ENCODE results near the gene SUPT7L. TPM values are rescaled to one million over a fixed set of nuclear protein-coding genes. Genes with fewer than 3 reads are reported as not detected.

Gene SUPT7L
- polyA plus RNA-seq, 3 donors from 2014 or later = 16.1 to 26.5 (median 17.6) TPM

- Mint-ChIP-seq H3K27ac (no peak overlapping the region), H3K27me3 (ENCODE audit: low read depth in 3 of 3) (no peaks in the 10 kb centered on the region), H3K9me3 (no peaks in the 10 kb centered on the region), H3K4me3 (no peak overlapping the region), H3K4me1 (no peaks in the 10 kb centered on the region), H3K36me3 (peaks cover 29 to 52% (median 34%) of the 10 kb centered on the region in 3 donors)
- DNase-seq = no peak
Observed at GRCh38 chr2:27622921-27623384, 40.5 kb downstream of the SUPT7L start.

GRCh38 chr2:27621524-27621923 is 41.9 kb downstream of the SUPT7L start:
- no peak overlapping the region for H3K4me3 Mint-ChIP-seq
- no peaks in the 10 kb centered on the region for H3K27me3 Mint-ChIP-seq (ENCODE audit: low read depth in 3 of 3)
- DNase-seq = no peak
- no peaks in the 10 kb centered on the region for H3K4me1 Mint-ChIP-seq
- H3K27ac Mint-ChIP-seq = peak overlapping the region in 1 of 6 donors; percentile 47
- no peaks in the 10 kb centered on the region for H3K9me3 Mint-ChIP-seq
- H3K36me3 Mint-ChIP-seq = peaks cover 38 to 62% (median 42%) of the 10 kb centered on the region in 3 donors

- Mint-ChIP-seq H3K9me3 (no peaks in the 10 kb centered on the region), H3K4me1 (no peaks in the 10 kb centered on the region), H3K27me3 (ENCODE audit: low read depth in 3 of 3) (no peaks in the 10 kb centered on the region), H3K4me3 (no peak overlapping the region), H3K27ac (no peak overlapping the region), H3K36me3 (peaks cover 28 to 46% (median 32%) of the 10 kb centered on the region in 3 donors)
- DNase-seq = no peak
Observed at GRCh38 chr2:27615316-27615715, 48.1 kb downstream of the SUPT7L start.

- Mint-ChIP-seq H3K27me3 (ENCODE audit: low read depth in 3 of 3) (no peaks in the 10 kb centered on the region), H3K9me3 (no peaks in the 10 kb centered on the region), H3K36me3 (peaks cover 25 to 41% (median 28%) of the 10 kb centered on the region in 3 donors), H3K4me3 (no peak overlapping the region), H3K27ac (no peak overlapping the region), H3K4me1 (no peaks in the 10 kb centered on the region)
- no peak for DNase-seq
Observed at GRCh38 chr2:27613985-27614384, 49.4 kb downstream of the SUPT7L start.

GRCh38 chr2:27606611-27607010 is 56.8 kb downstream of the SUPT7L start:
- H3K27me3 Mint-ChIP-seq (ENCODE audit: low read depth in 3 of 3) = no peaks in the 10 kb centered on the region
- peaks cover 29 to 52% (median 34%) of the 10 kb centered on the region in 3 donors for H3K36me3 Mint-ChIP-seq
- H3K27ac Mint-ChIP-seq = no peak overlapping the region
- no peaks in the 10 kb centered on the region for H3K4me1 Mint-ChIP-seq
- H3K9me3 Mint-ChIP-seq = no peaks in the 10 kb centered on the region
- no peak overlapping the region for H3K4me3 Mint-ChIP-seq
- DNase-seq = no peak

Other genes with a start within 250 kb of the SUPT7L start
- 100 to 1,000 TPM in 2 of 3 donors, 10 to 100 TPM in 1; 85.7 to 154 (median 147) TPM for gene NRBP1, start 235.0 kb downstream of the SUPT7L start, polyA plus RNA-seq
- gene KRTCAP3, start 221.2 kb downstream of the SUPT7L start, polyA plus RNA-seq = under 1 TPM in 1 of 3 donors, not detected in 2; 0.63 TPM
- 1 to 10 TPM in 2 of 3 donors, under 1 TPM in 1; 0.76 to 8.4 (median 3.1) TPM for gene IFT172, start 173.9 kb downstream of the SUPT7L start, polyA plus RNA-seq
- not detected for gene FNDC4, start 168.4 kb downstream of the SUPT7L start, polyA plus RNA-seq
- gene GCKR, start 166.8 kb downstream of the SUPT7L start, polyA plus RNA-seq = not detected
- 10 to 100 TPM; 17.4 to 23.4 (median 23.3) TPM for gene ZNF512, start 80.6 kb downstream of the SUPT7L start, polyA plus RNA-seq
- 1 to 10 TPM in 2 of 3 donors, not detected in 1; 1.1 to 2.9 TPM for gene CCDC121, start 34.6 kb downstream of the SUPT7L start, polyA plus RNA-seq
- gene GPN1, start 34.6 kb downstream of the SUPT7L start, polyA plus RNA-seq = 100 to 1,000 TPM in 1 of 3 donors, 10 to 100 TPM in 2; 89.9 to 125 (median 92.1) TPM
- gene SLC4A1AP, start 275 bp upstream of the SUPT7L start, polyA plus RNA-seq = 10 to 100 TPM; 23.9 to 29.6 (median 27.6) TPM
- gene MRPL33, start 108.1 kb upstream of the SUPT7L start, polyA plus RNA-seq = 100 to 1,000 TPM; 190 to 266 (median 238) TPM
- gene RBKS, start 226.8 kb upstream of the SUPT7L start, polyA plus RNA-seq = 1 to 10 TPM; 1.3 to 3.4 (median 2.9) TPM
- 10 to 100 TPM; 52.4 to 89.2 (median 74.1) TPM for gene BABAM2, start 227.1 kb upstream of the SUPT7L start, polyA plus RNA-seq